Measurements from ENCODE around the gene CA5A.
A peak's percentile ranks its signal among the peaks of the same experiment; 100 is the strongest.

The CA5A gene

DNA sequence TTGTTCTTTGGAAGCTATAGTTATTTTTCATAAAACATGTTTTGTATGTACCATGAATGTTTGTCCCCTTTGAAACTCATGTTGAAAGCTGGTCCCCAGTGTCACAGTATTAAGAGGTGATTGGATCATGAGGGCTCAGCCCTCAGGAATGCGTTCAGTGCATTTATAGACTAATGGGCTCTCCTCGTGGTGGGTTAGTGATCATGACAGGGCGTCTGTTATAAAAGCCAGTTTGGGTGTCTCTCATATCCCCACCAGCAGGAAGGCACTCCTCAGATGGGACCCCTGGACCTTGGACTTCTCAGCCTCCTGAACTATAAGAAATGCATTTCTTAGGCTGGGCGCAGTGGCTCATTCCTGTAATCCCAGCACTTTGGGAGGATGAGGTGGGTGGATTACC, 25.3 kb upstream of the CA5A start:
- DNase-seq = no peak

DNA sequence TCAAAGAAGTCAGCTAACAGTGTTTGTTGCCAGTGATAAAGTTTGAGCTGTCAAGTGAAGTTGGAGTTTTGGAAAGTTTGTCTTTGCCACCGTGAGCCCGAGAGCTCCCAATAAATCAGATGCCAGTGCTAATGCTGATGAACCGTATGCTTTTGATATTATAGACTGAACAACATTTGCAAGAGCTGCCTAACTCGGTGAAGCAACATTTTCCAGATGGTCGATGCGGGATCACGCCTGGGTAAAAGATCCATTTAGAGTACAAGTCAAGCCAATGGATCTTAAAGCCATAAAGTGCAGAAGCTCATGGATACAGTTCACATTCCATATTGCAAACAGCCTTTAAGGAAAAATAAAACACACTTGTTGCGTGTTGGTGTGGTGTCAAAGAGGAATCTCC, 24.5 kb upstream of the CA5A start:
- DNase-seq = no peak

DNA sequence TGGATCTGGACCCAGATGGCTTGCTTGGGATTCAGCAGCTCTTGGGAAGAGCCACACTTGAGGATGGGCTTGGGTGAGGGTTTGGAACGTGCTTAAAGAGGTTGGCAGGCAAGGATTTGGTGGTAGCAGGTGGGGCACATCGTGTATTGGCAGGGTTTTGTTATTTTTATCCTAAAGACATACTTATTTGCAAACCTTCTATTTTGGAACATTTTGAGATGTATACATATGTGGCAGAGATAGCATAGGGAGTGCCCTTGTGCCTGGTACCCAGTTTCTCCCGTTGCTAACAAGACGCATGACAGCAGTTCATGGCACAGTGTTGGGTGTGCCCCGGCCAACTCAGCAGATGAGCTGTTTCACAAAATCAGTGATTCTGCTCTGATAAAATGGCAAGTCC, 24.0 kb upstream of the CA5A start:
- DNase-seq = no peak

DNA sequence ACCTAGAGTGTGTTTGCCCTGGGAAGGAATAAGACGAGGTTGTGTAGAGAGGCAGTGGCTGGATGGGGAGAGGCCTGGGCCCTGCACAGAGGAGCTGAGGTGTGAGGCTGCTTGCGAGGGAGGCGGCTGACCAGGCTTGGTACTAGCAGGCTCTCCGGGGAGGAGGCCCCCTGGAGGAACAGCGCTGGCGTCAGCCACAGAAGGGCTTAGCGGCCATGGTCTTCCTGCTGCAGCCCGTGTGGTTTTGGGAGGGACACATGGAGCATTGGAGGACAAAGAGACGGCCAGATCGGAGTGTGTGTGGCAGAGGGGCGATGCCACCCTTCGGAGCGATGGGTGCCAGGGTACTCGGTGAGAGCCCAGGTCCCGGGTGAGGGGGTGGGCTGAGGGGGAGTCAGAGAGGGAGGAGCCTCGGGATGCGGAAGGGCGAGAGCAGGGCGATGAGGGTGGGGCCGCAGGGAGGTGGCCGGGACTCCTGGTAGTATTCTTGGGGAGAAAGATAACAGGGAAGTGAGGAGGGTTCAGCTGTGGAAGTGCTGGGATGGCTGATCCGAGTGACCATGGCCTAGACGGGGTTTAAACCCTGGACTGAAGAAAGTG, 23.2 kb upstream of the CA5A start:
- DNase-seq = no peak

DNA sequence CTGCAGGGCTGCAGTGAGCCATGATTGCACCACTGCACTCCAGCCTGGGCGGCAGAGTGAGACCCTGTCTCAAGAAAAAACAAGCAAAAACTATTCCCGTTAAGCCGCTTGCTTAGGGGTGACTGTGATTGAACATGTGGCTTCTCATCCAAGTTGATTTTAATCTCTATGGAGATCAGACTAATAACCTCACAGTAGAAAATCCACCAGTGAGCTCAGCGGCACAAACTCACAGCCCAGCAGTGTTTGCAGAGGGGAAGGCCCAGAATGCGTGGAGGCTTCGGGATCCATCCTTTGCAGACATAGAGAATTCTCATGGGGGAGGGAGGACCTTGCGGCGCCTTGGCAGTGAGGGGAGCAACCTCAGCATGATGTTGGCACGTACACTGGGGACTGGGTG, 22.3 kb upstream of the CA5A start:
- DNase-seq = no peak

DNA sequence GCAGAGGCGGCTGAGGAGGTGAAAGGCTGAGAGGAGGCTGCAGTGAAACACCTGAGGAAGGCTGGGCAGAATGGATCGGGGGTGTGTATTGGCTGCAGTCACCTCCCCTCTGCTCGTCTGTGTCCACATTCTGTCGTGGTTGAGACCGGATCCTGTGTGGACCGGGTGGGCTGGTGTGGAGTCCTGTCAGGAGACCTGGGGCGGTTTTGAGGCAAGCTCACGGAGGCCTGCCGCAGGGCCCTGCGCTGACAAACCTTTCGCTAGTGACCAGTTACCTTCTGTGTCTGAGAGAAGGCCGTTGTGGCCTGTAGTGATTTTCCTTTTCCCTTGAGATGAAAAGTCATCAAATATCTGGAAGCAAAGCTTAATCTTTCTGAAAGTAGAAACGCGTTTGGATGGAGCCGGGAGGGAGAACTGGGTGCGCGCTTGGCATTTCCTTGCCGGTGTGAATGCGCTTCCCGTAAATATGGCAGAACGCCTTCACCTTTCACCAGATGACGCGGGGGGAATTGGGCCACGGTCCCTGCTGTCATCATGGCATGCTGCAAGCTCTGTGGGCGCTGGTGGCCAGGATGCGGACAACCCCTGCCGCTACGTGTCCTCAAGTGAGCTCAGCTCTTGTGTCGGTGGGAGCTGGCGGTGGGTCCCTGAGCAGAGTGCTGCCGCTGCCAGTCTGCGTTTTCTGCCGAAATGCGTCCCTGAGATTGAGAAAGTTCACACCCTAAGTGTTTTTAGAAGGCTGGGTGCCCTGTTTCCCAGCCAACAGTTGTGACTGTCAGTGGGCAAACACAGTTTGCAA, 21.2 kb upstream of the CA5A start:
- no peak for DNase-seq

DNA sequence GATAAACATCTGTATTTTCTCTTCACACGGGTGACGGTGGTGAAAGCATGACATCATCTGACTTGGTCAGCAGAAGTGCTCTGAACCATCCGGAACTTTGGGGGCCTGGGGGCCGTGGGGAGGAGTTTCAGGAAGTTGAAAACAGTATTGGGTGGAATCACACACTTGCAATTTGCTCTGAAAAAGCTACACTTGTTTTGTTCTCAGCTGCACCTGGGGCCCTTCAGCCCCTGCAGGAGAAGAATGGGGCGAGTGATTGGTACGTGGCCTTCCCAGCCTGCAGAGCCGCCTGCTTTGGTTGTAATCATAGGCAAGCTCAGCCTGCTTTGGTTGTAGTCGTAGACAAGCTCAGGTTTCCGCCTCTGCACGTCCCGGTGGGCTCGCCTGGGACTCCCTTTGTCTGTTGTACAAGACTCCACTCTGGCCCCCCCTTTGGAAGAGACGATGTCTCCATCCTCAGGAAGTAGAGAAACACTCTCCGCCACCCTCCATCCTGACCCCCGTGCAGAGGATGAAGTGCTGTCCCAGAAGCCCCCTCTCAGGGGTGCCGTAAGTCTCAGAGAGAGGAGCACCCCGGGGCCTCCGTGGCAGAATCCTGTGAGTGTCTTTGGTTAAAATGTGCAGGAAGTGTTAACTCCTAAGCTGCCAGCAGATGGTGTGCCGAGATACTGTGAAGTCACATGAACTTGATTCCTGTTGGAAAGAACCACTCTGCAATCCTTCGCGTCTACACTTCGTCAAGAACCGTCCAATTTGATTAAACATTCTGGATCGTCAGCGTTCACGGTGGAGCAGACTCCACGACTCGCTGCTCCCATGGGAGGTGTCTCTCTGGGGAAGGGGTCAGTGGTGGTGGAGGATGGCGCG, 20.3 kb upstream of the CA5A start:
- no peak for DNase-seq

DNA sequence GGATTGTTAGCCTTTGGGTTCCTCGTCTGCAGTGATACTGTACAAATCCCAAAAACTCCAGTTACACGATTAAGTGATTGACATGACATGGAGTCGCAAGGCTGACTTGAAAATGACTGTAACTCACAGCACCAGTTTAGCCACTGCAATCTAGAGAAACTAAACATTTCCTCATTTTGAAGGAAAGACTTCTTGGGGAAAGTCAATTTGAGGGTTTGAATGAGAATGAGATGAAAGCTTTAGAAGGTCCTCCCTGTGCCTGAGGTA, 19.7 kb upstream of the CA5A start:
- DNase-seq = no peak

DNA sequence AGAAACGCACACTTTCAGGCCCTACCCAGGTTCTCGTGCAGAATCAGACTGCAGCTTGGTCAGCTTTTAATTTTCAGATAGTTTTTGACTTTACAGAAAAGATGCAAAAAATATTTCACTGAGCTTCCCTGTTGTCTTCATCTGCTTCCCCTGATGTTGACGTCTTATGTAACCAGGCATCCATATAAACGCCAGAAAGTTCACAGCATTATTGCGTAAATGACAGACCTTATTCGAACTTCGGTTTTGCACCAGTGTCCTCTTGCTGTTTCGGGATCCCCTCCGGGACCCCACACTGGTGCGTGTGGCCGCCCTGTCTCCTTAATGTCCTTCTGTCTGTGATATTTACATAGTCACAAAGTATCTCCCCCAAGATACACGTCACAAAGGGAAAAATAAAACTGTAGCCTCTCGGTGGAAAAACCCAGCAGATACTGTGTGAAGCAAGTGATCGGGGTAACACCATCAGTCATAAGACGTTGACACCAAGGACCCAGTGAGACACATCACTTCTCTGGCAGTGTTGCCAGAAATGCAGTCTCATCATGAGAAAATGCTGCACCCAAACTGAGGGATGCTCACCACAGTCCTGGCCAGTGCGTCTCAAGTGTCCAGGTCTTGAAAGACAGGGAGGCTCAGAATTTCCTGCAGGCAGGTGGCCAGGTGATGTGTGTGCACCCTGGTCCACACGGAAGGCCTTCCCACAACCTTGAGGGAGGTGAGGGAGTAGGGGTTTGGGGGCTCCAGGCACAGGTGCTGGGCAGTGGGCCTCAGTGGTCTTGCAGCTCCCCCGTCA, 19.2 kb upstream of the CA5A start:
- no peak for DNase-seq

DNA sequence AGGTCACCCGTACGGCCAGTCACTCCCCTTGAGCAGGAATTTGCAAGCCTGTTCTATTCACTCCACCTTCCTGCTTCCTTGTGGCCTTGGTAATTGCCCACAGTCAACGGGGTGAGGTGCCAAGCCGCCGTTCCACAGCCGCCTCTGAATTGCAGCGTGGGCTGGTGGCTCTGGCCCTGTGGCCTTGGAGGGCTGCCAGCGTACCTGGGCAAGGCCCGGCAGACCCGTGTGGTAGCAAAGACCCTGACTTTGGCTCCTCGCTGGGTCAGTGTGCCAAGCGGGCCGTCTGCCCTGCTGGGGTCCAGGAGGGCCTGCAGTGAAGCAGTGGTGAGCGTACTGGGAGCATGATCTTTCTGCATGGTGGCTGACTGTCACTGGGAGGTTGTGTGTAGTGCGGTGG, 18.5 kb upstream of the CA5A start:
- DNase-seq = no peak

DNA sequence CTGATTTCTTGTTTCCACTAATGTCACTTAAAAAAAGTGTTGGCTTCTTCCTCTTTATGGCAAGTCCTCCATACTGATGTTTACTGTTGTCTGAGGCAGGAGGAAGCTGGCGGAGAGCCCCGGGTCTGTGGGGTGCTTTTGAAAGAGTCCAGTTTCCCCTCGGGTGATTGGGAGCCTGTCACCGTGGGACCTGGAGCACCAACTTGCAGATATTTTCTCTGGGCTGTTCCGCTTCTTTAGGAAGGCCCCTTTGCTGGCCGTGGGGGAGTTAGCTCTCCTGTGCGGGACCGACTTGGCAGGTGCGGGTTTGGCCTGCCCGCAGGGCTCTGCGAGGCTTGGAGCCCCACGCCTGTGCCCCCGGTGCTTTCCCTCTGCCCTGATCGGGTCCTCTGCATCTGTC, 18.0 kb upstream of the CA5A start:
- no peak for DNase-seq

DNA sequence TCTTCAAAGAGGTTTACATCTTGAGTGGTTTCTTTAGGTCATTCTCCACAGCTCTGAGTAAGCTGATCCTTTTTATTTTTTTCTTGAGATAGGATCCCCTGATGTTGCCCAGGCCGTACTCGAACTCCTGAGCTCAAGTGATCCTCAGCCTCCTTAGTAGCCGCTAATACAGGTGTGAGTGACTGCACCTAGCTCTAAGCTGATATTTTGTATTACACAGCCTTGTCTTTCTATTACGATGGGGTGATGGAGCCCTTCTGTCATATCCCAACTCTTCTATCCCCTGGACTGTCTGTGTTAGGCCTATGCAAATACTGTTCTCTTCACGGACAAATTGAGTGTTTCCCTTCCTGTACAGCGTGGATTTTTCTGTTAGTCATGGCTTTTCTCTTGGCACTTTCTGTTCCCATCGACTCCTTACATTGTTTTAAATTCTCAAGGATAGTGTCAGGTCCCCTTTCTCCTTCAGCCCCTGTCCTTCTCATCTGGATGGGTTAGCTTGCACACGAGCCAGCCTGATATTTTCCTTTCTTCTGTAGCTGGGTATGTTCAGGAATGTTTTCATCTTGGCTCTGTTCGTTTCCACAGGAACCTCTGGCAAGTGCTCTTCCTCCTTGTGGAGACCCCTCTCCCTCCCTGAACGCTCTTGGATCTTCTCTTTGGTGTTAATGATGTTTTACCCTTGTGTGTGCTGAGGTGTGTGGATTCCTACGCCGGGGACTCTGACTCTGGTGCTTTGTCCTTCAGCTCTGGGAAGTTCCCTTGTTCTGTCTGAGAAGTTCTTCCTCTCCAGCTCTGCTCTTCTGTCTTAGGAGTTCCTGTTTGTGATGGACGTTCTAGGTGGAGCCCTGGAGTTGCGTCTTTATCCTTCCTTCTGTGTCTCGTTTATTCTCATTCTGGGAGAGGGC, 17.2 kb upstream of the CA5A start:
- no peak for DNase-seq

DNA sequence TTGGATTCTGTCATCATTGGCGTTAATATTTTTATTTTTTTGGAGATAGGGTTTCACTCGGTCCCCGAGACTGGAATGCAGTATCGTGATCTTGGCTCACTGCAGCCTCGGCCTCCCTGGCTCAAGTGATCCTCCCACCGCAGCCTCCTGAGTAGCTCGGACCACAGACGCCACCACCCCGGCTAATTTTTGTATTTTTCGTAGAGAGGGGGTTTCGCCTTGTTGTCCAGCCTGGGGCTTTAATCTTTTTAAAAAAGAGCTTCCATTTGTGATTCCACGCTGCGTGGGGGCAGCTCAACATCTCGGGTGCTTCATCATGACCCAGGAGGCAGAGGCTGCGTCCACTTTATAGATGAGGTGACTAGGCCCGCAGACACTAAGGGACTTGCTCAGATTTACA, 16.4 kb upstream of the CA5A start:
- DNase-seq = no peak

DNA sequence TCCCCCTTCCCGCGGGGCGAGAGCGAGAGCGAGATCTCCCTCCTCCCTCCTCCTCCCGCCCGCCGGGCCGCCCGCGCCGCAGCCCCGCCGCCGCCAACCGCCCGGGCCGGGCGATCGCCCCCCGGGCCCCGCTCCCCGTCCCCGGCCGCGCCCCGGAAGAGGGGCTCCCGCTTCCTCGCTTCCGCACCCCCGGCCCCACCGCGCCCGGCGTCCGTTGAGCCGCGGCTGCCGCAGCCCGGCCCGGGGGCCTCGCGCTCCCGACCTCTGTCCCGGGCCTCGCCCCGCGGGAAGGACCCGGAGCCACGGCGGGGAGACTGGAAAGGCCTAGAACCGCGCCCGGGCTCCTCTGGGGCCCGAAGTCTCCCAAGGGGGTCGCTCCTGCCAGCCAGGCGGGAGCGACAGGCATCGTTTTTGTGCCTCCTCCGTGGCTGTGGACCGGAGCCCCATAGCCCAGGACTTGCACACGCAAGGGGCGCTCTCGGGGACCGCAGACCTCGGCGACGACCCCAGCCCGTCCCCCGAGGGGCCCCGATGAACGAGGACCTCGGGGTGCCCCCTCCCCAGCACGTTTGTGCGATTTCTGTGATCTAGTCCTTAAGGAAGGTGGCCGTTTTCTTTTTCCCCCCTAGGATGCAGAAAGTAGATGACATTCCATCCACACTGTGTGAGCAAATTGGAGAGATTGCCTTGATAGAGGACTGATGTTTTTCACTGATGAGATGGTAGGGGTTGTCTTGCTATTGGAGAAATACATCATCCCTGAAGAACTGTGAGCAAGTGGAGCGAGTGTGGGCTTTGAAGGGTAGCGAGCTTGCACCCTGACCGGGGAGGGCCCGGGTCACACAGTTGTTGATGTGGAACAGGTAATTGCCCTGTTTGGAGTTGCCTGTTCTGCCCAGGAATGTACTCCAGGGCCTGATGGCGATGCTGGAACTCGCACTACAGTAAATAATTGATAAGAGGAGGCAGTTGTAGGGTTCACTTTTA, 15.5 kb upstream of the CA5A start:
- DNase-seq = no peak

DNA sequence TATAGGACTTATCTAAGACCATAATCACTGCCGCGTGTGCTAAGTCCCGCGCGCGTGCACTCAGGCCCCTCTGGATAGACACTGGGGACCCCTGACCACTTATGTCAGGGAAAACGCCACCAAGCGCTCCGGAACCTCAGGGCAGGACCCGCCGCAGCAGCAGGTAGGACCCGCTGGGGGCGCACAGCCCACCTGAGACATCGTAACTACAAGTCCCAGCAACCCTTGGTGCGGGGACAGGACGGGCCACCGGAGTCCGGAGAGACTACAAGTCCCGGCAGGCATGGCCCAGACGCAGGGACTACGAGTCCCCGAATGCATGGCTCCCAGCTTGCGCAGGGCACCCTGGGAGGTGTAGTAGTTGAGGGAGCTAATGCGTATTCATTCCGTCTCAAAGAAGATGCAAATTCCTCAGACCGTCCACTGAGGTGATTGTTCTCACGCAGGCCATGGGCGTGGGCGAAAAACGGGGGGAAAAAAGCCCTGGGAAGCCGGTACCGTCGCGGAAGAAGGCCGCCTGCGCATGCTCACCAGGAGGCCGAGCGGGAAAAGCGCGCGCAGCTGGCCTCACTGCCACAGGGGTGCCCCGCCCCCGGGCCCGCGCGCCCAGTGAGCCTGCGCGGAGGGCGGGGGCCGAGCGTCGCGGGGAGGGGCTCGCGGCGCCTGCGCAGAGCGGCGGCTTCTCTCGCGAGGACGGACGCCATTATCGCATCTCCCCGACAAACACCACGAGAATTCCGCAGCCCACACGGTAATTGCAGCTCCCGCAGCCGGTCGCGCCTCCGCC, 14.6 kb upstream of the CA5A start, which contains the start of gene BANP:
Gene BANP, plus strand, starts transcription at position 670 of the 787 bp plus-strand sequence. CDS start 23,682 bp downstream, outside the sequence.
- DNase-seq = peak; percentile 88

DNA sequence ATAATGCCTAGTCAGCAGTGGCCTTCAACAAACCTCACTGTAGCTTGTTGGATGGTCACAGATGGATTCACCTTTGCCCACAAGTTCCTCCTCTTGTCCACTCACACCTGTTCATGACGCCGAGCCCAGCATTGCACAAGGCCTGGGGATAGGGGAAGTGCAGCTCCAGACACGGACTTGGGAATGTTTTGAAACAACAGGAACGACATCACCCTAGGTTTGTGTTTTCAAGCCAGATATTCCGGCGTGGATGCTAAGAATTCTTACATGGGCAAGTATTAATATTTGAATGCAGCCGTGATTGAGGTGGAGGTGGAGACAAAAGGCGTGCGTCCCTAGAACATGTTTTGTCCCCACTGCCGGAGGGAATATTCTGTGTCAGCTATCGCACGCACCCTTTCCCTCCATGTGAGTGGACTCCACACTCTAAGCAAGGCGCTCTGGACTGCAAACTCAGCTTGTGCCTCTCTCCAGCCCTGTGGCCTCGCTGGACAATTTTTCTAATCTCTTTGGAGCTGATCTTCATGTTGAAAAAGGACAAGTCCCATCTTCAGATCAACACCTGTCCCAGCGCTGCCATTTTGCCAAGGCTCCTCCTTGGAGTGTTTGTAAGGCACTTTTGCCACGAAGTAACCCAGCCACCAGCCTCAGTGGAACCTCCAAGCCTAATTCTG, 12.9 kb upstream of the CA5A start:
- DNase-seq = no peak

DNA sequence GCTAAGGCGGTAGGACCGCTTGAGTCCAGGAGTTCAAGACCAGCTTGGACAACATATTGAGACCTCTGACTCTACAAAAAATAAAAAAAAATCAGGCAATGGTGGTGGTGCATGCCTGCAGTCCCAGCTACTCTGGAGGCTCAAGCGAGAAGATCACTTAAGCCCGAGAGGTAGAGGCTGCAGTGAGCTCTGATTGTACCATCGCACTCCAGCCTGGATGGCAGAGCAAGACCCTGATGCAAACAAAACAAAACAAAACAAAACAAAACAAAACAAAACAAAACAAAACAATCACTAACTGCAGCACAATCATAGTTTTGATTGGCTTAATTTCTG, 12.4 kb upstream of the CA5A start:
- DNase-seq = no peak

DNA sequence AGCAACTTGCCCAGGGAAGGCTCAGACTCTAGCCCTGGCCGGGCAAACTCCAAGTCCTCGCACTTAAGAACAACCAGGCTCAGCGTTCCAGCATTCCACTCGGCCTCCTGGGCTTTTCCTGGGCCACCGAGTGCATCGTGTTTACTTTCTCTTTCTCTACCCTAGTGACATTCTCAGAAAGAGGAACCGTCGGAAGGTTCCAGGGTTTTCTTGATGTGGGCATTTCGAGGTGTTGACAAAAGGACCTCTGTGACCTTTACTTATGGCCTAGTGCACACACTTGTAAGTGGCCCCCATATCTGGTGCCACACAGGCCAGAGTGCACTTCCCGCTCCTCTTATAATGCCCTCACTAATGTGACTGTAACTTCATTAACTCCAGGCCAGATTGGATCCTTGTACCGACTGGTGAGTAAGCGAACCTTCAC, 11.8 kb upstream of the CA5A start:
- no peak for DNase-seq

DNA sequence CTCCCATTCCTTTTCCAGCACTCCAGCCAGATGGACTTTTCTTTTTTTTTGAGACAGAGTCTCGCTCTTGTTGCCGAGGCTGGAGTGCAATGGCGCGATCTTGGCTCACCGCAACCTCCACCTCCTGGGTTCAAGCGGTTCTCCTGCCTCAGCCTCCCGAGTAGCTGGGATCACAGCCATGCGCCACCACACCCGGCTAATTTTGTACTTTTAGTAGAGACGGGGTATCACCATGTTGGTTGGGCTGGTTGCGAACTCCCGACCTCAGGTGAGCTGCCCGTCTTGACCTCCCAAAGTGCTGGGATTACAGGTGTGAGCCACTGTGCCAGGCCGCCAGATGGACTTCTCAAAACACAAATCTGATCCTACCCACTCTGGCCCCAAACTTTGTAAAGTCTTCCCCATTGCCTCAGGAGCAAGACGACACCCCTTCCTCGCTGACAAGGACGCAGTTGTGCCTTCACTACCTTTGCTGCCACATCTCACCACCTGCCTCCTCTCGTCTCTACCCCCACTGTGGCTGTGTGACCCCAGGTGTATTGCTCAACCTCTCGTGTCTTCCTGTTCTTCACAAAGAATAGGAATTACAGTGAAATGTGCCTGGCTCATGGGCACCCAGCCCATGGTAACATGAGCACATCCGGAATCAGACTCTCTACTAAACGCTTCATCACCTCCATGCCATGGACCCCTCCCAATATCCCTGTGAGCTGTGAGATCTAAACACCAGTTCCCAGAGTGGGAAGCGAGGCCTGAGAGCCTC, 11.2 kb upstream of the CA5A start:
- no peak for DNase-seq

Measured in NCI-H1417 treated with DMSO at 0.1 percent for 48 hours (cell line).